Measurements from ENCODE around the gene ITPKB.
"Not testable (repeated sequence)": the region's sequence is repeated elsewhere in the genome, so short reads cannot be mapped to it uniquely, and the experiment has no call there.

ITPKB gene

GRCh38 chr1:226730071-226730470 lies 9.0 kb downstream of the ITPKB start:
- no peak for DNase-seq

- no peak for DNase-seq
These were observed 10.6 kb downstream of the ITPKB start for GRCh38 chr1:226728448-226728847.

- no peak for DNase-seq
These were observed 13.2 kb downstream of the ITPKB start for GRCh38 chr1:226725897-226726267.

GRCh38 chr1:226723657-226724532 lies 15.2 kb downstream of the ITPKB start:
- peak; percentile 82 for DNase-seq

GRCh38 chr1:226722901-226723656 lies 16.0 kb downstream of the ITPKB start:
- no peak for DNase-seq

- DNase-seq: peak; percentile 46
These were observed 16.7 kb downstream of the ITPKB start for GRCh38 chr1:226722240-226722900.

- not testable (repeated sequence) for DNase-seq
These were observed 18.5 kb downstream of the ITPKB start for GRCh38 chr1:226720574-226720973.

GRCh38 chr1:226719596-226720387 lies 19.3 kb downstream of the ITPKB start:
- no peak for DNase-seq

GRCh38 chr1:226717256-226717909 lies 21.7 kb downstream of the ITPKB start:
- no peak for DNase-seq

- DNase-seq: no peak
These were observed 22.5 kb downstream of the ITPKB start for GRCh38 chr1:226716577-226716976.

GRCh38 chr1:226714148-226714547 lies 24.9 kb downstream of the ITPKB start:
- no peak for DNase-seq

- no peak for DNase-seq
These were observed 26.2 kb downstream of the ITPKB start for GRCh38 chr1:226712742-226713419.

GRCh38 chr1:226711976-226712741 lies 26.9 kb downstream of the ITPKB start:
- no peak for DNase-seq

GRCh38 chr1:226710501-226710900 lies 28.6 kb downstream of the ITPKB start:
- no peak for DNase-seq

- no peak for DNase-seq
These were observed 29.1 kb downstream of the ITPKB start for GRCh38 chr1:226709953-226710352.

GRCh38 chr1:226708967-226709396 lies 30.1 kb downstream of the ITPKB start:
- DNase-seq: no peak

GRCh38 chr1:226708342-226708780 lies 30.7 kb downstream of the ITPKB start:
- DNase-seq: no peak

GRCh38 chr1:226706684-226707083 lies 32.4 kb downstream of the ITPKB start:
- no peak for DNase-seq

- no peak for DNase-seq
These were observed 34.7 kb downstream of the ITPKB start for GRCh38 chr1:226704169-226704937.

All from NCI-H2107 (cell line).